Stimulated activated CD8-positive, alpha-beta memory T cell treated with anti-CD3 and anti-CD28 coated beads, Interleukin-12 subunit alpha, Interleukin-12 subunit beta, amount 100 ng/mL, for 4 hours (primary cell): ENCODE measurements around the gene BPI.
"Not testable (repeated sequence)": the region's sequence is repeated elsewhere in the genome, so short reads cannot be mapped to it uniquely, and the experiment has no call there.

Source experiments
- DNase-seq: peaks from one replicate; pipeline ENCODE4 v3.0.0-alpha.2; 2020; ENCODE audit warnings: low read depth

The BPI gene

GRCh38 chr20:38337561-38338140, 33.7 kb downstream of the BPI start:
- no peak for DNase-seq

- no peak for DNase-seq
These were observed 35.0 kb downstream of the BPI start for GRCh38 chr20:38338849-38339520.

GRCh38 chr20:38339521-38339896, 35.6 kb downstream of the BPI start:
- not testable (repeated sequence) for DNase-seq

GRCh38 chr20:38339997-38340396, 36.0 kb downstream of the BPI start:
- DNase-seq = no peak

- DNase-seq = no peak
These were observed 36.7 kb downstream of the BPI start for GRCh38 chr20:38340693-38341092.

GRCh38 chr20:38342216-38342615, 38.3 kb downstream of the BPI start:
- DNase-seq = no peak

- no peak for DNase-seq
These were observed 38.9 kb downstream of the BPI start for GRCh38 chr20:38342713-38343310.

GRCh38 chr20:38343311-38344106, 39.6 kb downstream of the BPI start:
- DNase-seq = no peak

GRCh38 chr20:38344107-38344701, 40.2 kb downstream of the BPI start:
- no peak for DNase-seq

GRCh38 chr20:38345643-38346042, 41.7 kb downstream of the BPI start:
- DNase-seq = no peak

GRCh38 chr20:38346247-38346651, 42.3 kb downstream of the BPI start, which contains the start of gene LBP:
TSS of gene LBP (plus strand) at chr20:38346482. CDS start at chr20:38346517, 35 bp downstream.
- DNase-seq = no peak

- no peak for DNase-seq
These were observed 42.8 kb downstream of the BPI start for GRCh38 chr20:38346741-38347140.

- DNase-seq = no peak
These were observed 45.9 kb downstream of the BPI start for GRCh38 chr20:38349856-38350255.

- no peak for DNase-seq
These were observed 47.2 kb downstream of the BPI start for GRCh38 chr20:38350879-38351775.

- DNase-seq = no peak
These were observed 49.4 kb downstream of the BPI start for GRCh38 chr20:38353316-38353715.

GRCh38 chr20:38354227-38354626, 50.3 kb downstream of the BPI start:
- no peak for DNase-seq

GRCh38 chr20:38355161-38356012, 51.4 kb downstream of the BPI start:
- DNase-seq = no peak

- DNase-seq = no peak
These were observed 53.8 kb downstream of the BPI start for GRCh38 chr20:38357653-38358207.

GRCh38 chr20:38358556-38358955, 54.6 kb downstream of the BPI start:
- DNase-seq = no peak
